T-helper 1 cell treated with Interleukin-12 subunit alpha and Interleukin-12 subunit beta and Interleukin-4 antibody, amounts not matched to agents 30 μg/mL and 1 μg/mL, for 36 hours (primary cell): Measurements from ENCODE around the gene KARS1.
A peak's percentile ranks its signal among the peaks of the same experiment; 100 is the strongest.

Experiments
- H3K27ac Mint-ChIP-seq: one replicate; pipeline ENCODE4 v1.8.0; 2021; ENCODE audit warnings: mild to moderate bottlenecking, mixed read lengths
- H3K27me3 Mint-ChIP-seq: one replicate; pipeline ENCODE4 v1.8.0; 2021; ENCODE audit warnings: low read depth, mixed read lengths
- H3K36me3 Mint-ChIP-seq: one replicate; pipeline ENCODE4 v1.8.0; 2021; ENCODE audit warnings: low read depth, mixed read lengths
- H3K4me1 Mint-ChIP-seq: one replicate; pipeline ENCODE4 v1.8.0; 2021; ENCODE audit warnings: low read depth, mixed read lengths
- H3K4me3 Mint-ChIP-seq: one replicate; pipeline ENCODE4 v1.8.0; 2021; ENCODE audit warnings: mild to moderate bottlenecking, moderate library complexity, mixed read lengths
- H3K9me3 Mint-ChIP-seq: one replicate; pipeline ENCODE4 v1.8.0; 2021; ENCODE audit warnings: mixed read lengths

KARS1 gene

GRCh38 chr16:75640598-75640997 is 6.9 kb downstream of the KARS1 start:
- Mint-ChIP-seq H3K27me3 (no peaks in the 10 kb centered on the region), H3K4me3 (no peak overlapping the region), H3K4me1 (peaks cover 33% of the 10 kb centered on the region), H3K27ac (no peak overlapping the region), H3K36me3 (peaks cover 59% of the 10 kb centered on the region), H3K9me3 (no peaks in the 10 kb centered on the region)

- Mint-ChIP-seq H3K27me3 (no peaks in the 10 kb centered on the region), H3K4me1 (peaks cover 10% of the 10 kb centered on the region), H3K4me3 (no peak overlapping the region)
These were observed 12.4 kb downstream of the KARS1 start for GRCh38 chr16:75635036-75635435.

GRCh38 chr16:75632857-75633256 is 14.6 kb downstream of the KARS1 start:
- Mint-ChIP-seq H3K36me3 (peaks cover 71% of the 10 kb centered on the region), H3K27me3 (no peaks in the 10 kb centered on the region), H3K27ac (no peak overlapping the region), H3K4me3 (no peak overlapping the region), H3K4me1 (peaks cover 21% of the 10 kb centered on the region), H3K9me3 (no peaks in the 10 kb centered on the region)

More at GRCh38 chr16:75635036-75635435, 12.4 kb downstream of the KARS1 start:
- H3K27ac Mint-ChIP-seq, result no peak overlapping the region
- H3K9me3 Mint-ChIP-seq, result no peaks in the 10 kb centered on the region
- peaks cover 65% of the 10 kb centered on the region for H3K36me3 Mint-ChIP-seq

- H3K4me3 Mint-ChIP-seq, result no peak overlapping the region
- H3K4me1 Mint-ChIP-seq, result peaks cover 28% of the 10 kb centered on the region
- no peaks in the 10 kb centered on the region for H3K27me3 Mint-ChIP-seq
- H3K9me3 Mint-ChIP-seq, result no peaks in the 10 kb centered on the region
- peaks cover 71% of the 10 kb centered on the region for H3K36me3 Mint-ChIP-seq
- H3K27ac Mint-ChIP-seq, result no peak overlapping the region
These were observed 17.4 kb downstream of the KARS1 start for GRCh38 chr16:75630052-75630451.

- no peaks in the 10 kb centered on the region for H3K27me3 Mint-ChIP-seq
- peak overlapping the region; percentile 58 for H3K27ac Mint-ChIP-seq
- H3K4me1 Mint-ChIP-seq, result peaks cover 32% of the 10 kb centered on the region
- H3K36me3 Mint-ChIP-seq, result peaks cover 71% of the 10 kb centered on the region
- H3K4me3 Mint-ChIP-seq, result peak overlapping the region; percentile 11
- H3K9me3 Mint-ChIP-seq, result no peaks in the 10 kb centered on the region
These were observed 18.3 kb downstream of the KARS1 start for GRCh38 chr16:75629132-75629531.

- Mint-ChIP-seq H3K27ac (peak overlapping the region; percentile 76), H3K9me3 (no peaks in the 10 kb centered on the region), H3K36me3 (peaks cover 64% of the 10 kb centered on the region), H3K4me1 (peaks cover 29% of the 10 kb centered on the region), H3K4me3 (peak overlapping the region; percentile 13), H3K27me3 (no peaks in the 10 kb centered on the region)
These were observed 19.1 kb downstream of the KARS1 start for GRCh38 chr16:75628351-75628750.

GRCh38 chr16:75627851-75628250 is 19.6 kb downstream of the KARS1 start:
- peaks cover 29% of the 10 kb centered on the region for H3K4me1 Mint-ChIP-seq
- no peaks in the 10 kb centered on the region for H3K27me3 Mint-ChIP-seq
- no peaks in the 10 kb centered on the region for H3K9me3 Mint-ChIP-seq
- H3K36me3 Mint-ChIP-seq, result peaks cover 60% of the 10 kb centered on the region
- H3K27ac Mint-ChIP-seq, result peak overlapping the region; percentile 76
- H3K4me3 Mint-ChIP-seq, result peak overlapping the region; percentile 13

GRCh38 chr16:75626806-75627205 is 20.7 kb downstream of the KARS1 start:
- no peaks in the 10 kb centered on the region for H3K27me3 Mint-ChIP-seq
- H3K36me3 Mint-ChIP-seq, result peaks cover 54% of the 10 kb centered on the region
- peaks cover 36% of the 10 kb centered on the region for H3K4me1 Mint-ChIP-seq
- peak overlapping the region; percentile 26 for H3K27ac Mint-ChIP-seq
- no peak overlapping the region for H3K4me3 Mint-ChIP-seq
- H3K9me3 Mint-ChIP-seq, result no peaks in the 10 kb centered on the region

GRCh38 chr16:75624921-75625334 is 22.5 kb downstream of the KARS1 start:
- peak overlapping the region; percentile 5 for H3K4me3 Mint-ChIP-seq
- H3K36me3 Mint-ChIP-seq, result peaks cover 51% of the 10 kb centered on the region
- no peaks in the 10 kb centered on the region for H3K27me3 Mint-ChIP-seq
- H3K9me3 Mint-ChIP-seq, result no peaks in the 10 kb centered on the region
- H3K4me1 Mint-ChIP-seq, result peaks cover 47% of the 10 kb centered on the region
- H3K27ac Mint-ChIP-seq, result peak overlapping the region; percentile 63

GRCh38 chr16:75622761-75623605 is 24.5 kb downstream of the KARS1 start, which contains the start of gene ADAT1:
ADAT1 (minus strand) TSS chr16:75623281; CDS start chr16:75620799, 2,482 bp downstream.
- Mint-ChIP-seq H3K36me3 (peaks cover 39% of the 10 kb centered on the region), H3K4me1 (peaks cover 39% of the 10 kb centered on the region), H3K4me3 (peak within 1 kb of the TSS; percentile 95), H3K9me3 (no peaks in the 10 kb centered on the region), H3K27me3 (no peaks in the 10 kb centered on the region), H3K27ac (peak within 1 kb of the TSS; percentile 98)

- peaks cover 32% of the 10 kb centered on the region for H3K36me3 Mint-ChIP-seq
- peak overlapping the region; percentile 98 for H3K27ac Mint-ChIP-seq
- no peaks in the 10 kb centered on the region for H3K9me3 Mint-ChIP-seq
- H3K4me3 Mint-ChIP-seq, result no peak overlapping the region
- no peaks in the 10 kb centered on the region for H3K27me3 Mint-ChIP-seq
- peaks cover 35% of the 10 kb centered on the region for H3K4me1 Mint-ChIP-seq
These were observed 26.3 kb downstream of the KARS1 start for GRCh38 chr16:75621170-75621477.

GRCh38 chr16:75620326-75621169 is 26.9 kb downstream of the KARS1 start:
- Mint-ChIP-seq H3K27ac (peak overlapping the region; percentile 98), H3K4me1 (peaks cover 35% of the 10 kb centered on the region), H3K36me3 (peaks cover 31% of the 10 kb centered on the region), H3K9me3 (no peaks in the 10 kb centered on the region), H3K27me3 (no peaks in the 10 kb centered on the region), H3K4me3 (no peak overlapping the region)

GRCh38 chr16:75618780-75619179 is 28.7 kb downstream of the KARS1 start:
- peaks cover 34% of the 10 kb centered on the region for H3K36me3 Mint-ChIP-seq
- H3K4me1 Mint-ChIP-seq, result peaks cover 32% of the 10 kb centered on the region
- no peaks in the 10 kb centered on the region for H3K27me3 Mint-ChIP-seq

GRCh38 chr16:75617121-75617520 is 30.3 kb downstream of the KARS1 start:
- peak overlapping the region; percentile 10 for H3K4me3 Mint-ChIP-seq
- no peaks in the 10 kb centered on the region for H3K27me3 Mint-ChIP-seq
- peaks cover 28% of the 10 kb centered on the region for H3K4me1 Mint-ChIP-seq
- peaks cover 41% of the 10 kb centered on the region for H3K36me3 Mint-ChIP-seq
- no peaks in the 10 kb centered on the region for H3K9me3 Mint-ChIP-seq
- peak overlapping the region; percentile 1 for H3K27ac Mint-ChIP-seq

More at GRCh38 chr16:75618780-75619179, 28.7 kb downstream of the KARS1 start:
- Mint-ChIP-seq H3K4me3 (no peak overlapping the region), H3K9me3 (no peaks in the 10 kb centered on the region), H3K27ac (no peak overlapping the region)
